K562 (cell line): ENCODE measurements around the gene ERN1. TPM values are rescaled to one million over a fixed set of nuclear protein-coding genes. Genes with fewer than 3 reads are reported as not detected.
A peak's percentile ranks its signal among the peaks of the same experiment; 100 is the strongest.

ENCODE experiments used
- ETV5 ChIP-seq: sonication (generic); formaldehyde crosslinking; IDR thresholded peaks from 2 replicates; pipeline ENCODE4 v1.4.0; 2020; ENCODE audit warnings: low read depth, mild to moderate bottlenecking, missing genetic modification reagents
- FOXP1 ChIP-seq: sonication (generic); formaldehyde crosslinking; IDR thresholded peaks from 2 replicates; pipeline ENCODE4 v1.8.0; 2022; ENCODE audit warnings: mild to moderate bottlenecking, missing genetic modification reagents
- GTF2F1 ChIP-seq: IDR thresholded peaks from 2 replicates; pipeline ENCODE4 v1.6.1; 2011; ENCODE audit warnings: low read depth, low read length, improper control_type of control experiment
- MEF2D ChIP-seq: conservative IDR thresholded peaks from 2 replicates; pipeline ENCODE4 v1.6.1; 2016; ENCODE audit warnings: low read depth, missing genetic modification characterization, missing compliant biosample characterization
- MTA1 ChIP-seq: fragments of 450-650 bp; IDR thresholded peaks from 2 replicates; pipeline ENCODE4 v1.6.1; 2017; ENCODE audit warnings: borderline replicate concordance
- NR2C1 ChIP-seq, 2 experiments: fragments of 450-650 bp; IDR thresholded peaks; 2 replicates each; pipeline ENCODE4 v1.6.1; 2017; ENCODE audit warnings: mild to moderate bottlenecking in 2 of 2, antibody characterized with exemption in 1 of 2, inconsistent platforms in 1 of 2, missing compliant biosample characterization in 1 of 2, missing genetic modification characterization in 1 of 2
- NRF1 ChIP-seq, 2 experiments: fragments of 450-650 bp; IDR thresholded peaks in 1 of 2; conservative IDR thresholded peaks in 1 of 2; 2 replicates each; pipeline ENCODE4 v1.6.1; 2014; ENCODE audit warnings: mild to moderate bottlenecking in 2 of 2
- PYGO2 ChIP-seq: fragments of 450-650 bp; IDR thresholded peaks from 2 replicates; pipeline ENCODE4 v1.6.1; 2016; ENCODE audit warnings: mild to moderate bottlenecking, missing genetic modification characterization, moderate library complexity, missing compliant biosample characterization
- RBM25 ChIP-seq: fragments of 200-400 bp; formaldehyde crosslinking; IDR thresholded peaks from 2 replicates; pipeline ENCODE4 v1.6.1; 2018; ENCODE audit warnings: low read length, low read depth, moderate library complexity; ENCODE audit not compliant: severe bottlenecking
- RCOR1 ChIP-seq, 2 experiments: IDR thresholded peaks; 2 replicates each; pipeline ENCODE4 v1.6.1; 2012; ENCODE audit warnings: low read depth in 2 of 2, low read length in 2 of 2, borderline replicate concordance in 1 of 2, improper control_type of control experiment in 1 of 2
- TCF7 ChIP-seq: sonication (generic); IDR thresholded peaks from 2 replicates; pipeline ENCODE4 v1.6.1; 2016; ENCODE audit warnings: antibody characterized with exemption, borderline replicate concordance
- ZFP1 ChIP-seq: fragments of 450-650 bp; formaldehyde crosslinking; IDR thresholded peaks from 2 replicates; pipeline ENCODE4 v1.4.0; 2020; ENCODE audit warnings: mild to moderate bottlenecking, mixed read lengths
- ZSCAN29 ChIP-seq: fragments of 450-650 bp; IDR thresholded peaks from 2 replicates; pipeline ENCODE4 v1.6.1; 2017
- polyA plus RNA-seq, 8 experiments: library from polyadenylated mRNA; depleted of rRNA in 4 of 8; stranded (reverse) in 5 of 8; unstranded in 3 of 8; fragments of >200 nt; fragmentation: Nextera tagmentation in 2 of 8; fragmentation: Illumina TruSeq in 1 of 8; extraction: Ambion mirVana in 2 of 8; extraction: Trizol in 1 of 8; gene quantifications; 2 replicates each; pipeline versions ENCODE4 v1.2.1 to v1.2.3, GENCODE V29; 2011 to 2014; ENCODE audit warnings: inconsistent platforms in 1 of 8, missing spikeins in 1 of 8
- total RNA-seq, 7 experiments: library from RNA; depleted of rRNA in 6 of 7; stranded (reverse); fragments of >200 nt in 6 of 7; fragmentation: Illumina TruSeq in 2 of 7; extraction: Trizol in 2 of 7; gene quantifications; 2 replicates each; pipeline versions ENCODE4 v1.2.1 to v1.2.3, GENCODE V29; 2011 to 2021; ENCODE audit warnings: low replicate concordance in 1 of 7
- TF ChIP-seq, protein P1 (sequence below): sonication (generic); formaldehyde crosslinking; IDR thresholded peaks from 2 replicates; pipeline ENCODE4 v1.8.0; 2022; ENCODE audit warnings: mild to moderate bottlenecking, missing genetic modification reagents
- TF ChIP-seq, protein P2 (sequence below): fragments of 450-650 bp; formaldehyde crosslinking; IDR thresholded peaks from 2 replicates; pipeline ENCODE4 v1.4.0; 2020; ENCODE audit warnings: mild to moderate bottlenecking, moderate library complexity
- TF ChIP-seq, protein P3 (sequence below): sonication (generic); formaldehyde crosslinking; IDR thresholded peaks from 2 replicates; pipeline ENCODE4 v1.9.0; 2022; ENCODE audit warnings: mild to moderate bottlenecking, missing genetic modification reagents
- TF ChIP-seq, protein P4 (sequence below): fragments of 250-450 bp; sonication (Bioruptor Pico); IDR thresholded peaks from 2 replicates; pipeline ENCODE4 v1.8.0; 2021; ENCODE audit warnings: borderline replicate concordance, mild to moderate bottlenecking, moderate library complexity; ENCODE audit not compliant: poor library complexity, severe bottlenecking
- TF ChIP-seq, protein P5 (sequence below): sonication (generic); formaldehyde crosslinking; IDR thresholded peaks from 2 replicates; pipeline ENCODE4 v1.8.1; 2023; ENCODE audit warnings: missing genetic modification reagents, mild to moderate bottlenecking, borderline replicate concordance

The ERN1 gene
- total and polyA plus RNA-seq, 9 of the 15 experiments (the other 6 are each of a cell fraction or from before 2014, with no cell fraction given), result 2.1 to 22.5 (median 7.3) TPM

DNA sequence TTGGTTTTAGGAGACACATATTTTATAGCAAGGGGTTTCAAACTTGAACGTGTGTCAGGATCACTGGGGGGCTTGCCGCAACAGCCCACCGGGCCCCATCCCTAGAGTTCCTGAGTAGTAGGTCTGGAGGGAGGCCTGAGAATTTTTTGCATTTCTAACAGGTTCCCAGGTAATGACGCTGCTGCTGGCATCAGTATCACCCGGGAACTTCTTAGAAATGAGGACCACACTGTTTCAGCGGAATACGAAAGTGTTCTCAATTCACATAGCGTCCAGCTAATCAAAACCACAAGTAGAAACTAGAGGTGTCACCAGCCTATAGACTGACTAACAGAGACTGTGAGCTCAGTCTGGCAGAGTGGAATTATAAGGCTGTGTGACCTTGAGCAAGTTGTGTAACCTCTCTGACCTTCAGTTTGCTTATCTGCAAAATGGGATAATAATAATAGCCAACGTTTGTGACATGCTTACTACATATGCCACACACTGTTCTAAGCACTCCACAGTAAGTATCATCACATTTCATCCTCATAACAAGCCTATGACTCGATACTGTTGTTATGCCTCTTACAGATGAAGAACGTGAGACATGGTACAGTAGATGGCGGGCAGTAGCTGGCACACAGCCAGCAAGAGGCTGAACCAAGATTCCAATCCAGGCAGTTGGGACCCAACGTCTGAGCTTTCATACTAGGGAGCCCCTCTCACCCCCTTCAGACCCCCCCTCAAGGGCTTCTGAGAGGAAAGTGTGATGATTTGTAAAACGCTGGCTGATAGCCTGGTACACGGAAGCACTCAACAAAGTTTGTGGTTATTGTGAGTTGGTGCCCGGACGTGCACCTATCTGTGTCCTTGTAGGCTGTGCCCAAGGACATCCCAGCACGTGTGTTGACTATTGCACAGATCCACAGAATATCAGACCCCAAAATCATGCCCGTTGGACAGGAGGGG is 104.9 kb downstream of the ERN1 start (continued):
- TF ChIP-seq, protein P1, sequence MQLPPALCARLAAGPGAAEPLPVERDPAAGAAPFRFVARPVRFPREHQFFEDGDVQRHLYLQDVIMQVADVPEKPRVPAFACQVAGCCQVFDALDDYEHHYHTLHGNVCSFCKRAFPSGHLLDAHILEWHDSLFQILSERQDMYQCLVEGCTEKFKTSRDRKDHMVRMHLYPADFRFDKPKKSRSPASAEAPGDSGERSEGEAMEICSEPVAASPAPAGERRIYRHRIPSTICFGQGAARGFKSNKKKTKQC, result 0 out of 2 replicates have a peak, but pooled peaks have one; percentile 37
- TF ChIP-seq NRF1 (conservative IDR thresholded peaks at IDR 0.05 in 1 of 2, IDR thresholded peaks at IDR 0.05 in 1 of 2), result no peak
- TF ChIP-seq, protein P2, sequence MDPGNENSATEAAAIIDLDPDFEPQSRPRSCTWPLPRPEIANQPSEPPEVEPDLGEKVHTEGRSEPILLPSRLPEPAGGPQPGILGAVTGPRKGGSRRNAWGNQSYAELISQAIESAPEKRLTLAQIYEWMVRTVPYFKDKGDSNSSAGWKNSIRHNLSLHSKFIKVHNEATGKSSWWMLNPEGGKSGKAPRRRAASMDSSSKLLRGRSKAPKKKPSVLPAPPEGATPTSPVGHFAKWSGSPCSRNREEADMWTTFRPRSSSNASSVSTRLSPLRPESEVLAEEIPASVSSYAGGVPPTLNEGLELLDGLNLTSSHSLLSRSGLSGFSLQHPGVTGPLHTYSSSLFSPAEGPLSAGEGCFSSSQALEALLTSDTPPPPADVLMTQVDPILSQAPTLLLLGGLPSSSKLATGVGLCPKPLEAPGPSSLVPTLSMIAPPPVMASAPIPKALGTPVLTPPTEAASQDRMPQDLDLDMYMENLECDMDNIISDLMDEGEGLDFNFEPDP (CRISPR knock-in tag), result no peak
- peak; percentile 69 for TF ChIP-seq FOXP1
- no peak for TF ChIP-seq NR2C1 (IDR thresholded peaks at IDR 0.05)
- TF ChIP-seq NR2C1 (tag; IDR thresholded peaks at IDR 0.05), result 0 out of 2 replicates have a peak, but pooled peaks have one; percentile 21
- TF ChIP-seq ZFP1 (CRISPR knock-in tag), result no peak
- no peak for TF ChIP-seq ETV5 (CRISPR knock-in tag)
- TF ChIP-seq, protein P3, sequence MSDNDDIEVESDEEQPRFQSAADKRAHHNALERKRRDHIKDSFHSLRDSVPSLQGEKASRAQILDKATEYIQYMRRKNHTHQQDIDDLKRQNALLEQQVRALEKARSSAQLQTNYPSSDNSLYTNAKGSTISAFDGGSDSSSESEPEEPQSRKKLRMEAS (CRISPR knock-in tag), result peak; percentile 71
- TF ChIP-seq, protein P4, sequence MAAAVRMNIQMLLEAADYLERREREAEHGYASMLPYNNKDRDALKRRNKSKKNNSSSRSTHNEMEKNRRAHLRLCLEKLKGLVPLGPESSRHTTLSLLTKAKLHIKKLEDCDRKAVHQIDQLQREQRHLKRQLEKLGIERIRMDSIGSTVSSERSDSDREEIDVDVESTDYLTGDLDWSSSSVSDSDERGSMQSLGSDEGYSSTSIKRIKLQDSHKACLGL (CRISPR knock-in tag), result no peak
- no peak for TF ChIP-seq TCF7
- TF ChIP-seq RCOR1 (IDR thresholded peaks at IDR 0.05; ENCODE audit: borderline replicate concordance in 1 of 2, low read depth in 2 of 2, low read length in 2 of 2), result peak in 1 of 2 experiments; percentile 79; a peak in 3 of 4 replicates
- TF ChIP-seq, protein P5, sequence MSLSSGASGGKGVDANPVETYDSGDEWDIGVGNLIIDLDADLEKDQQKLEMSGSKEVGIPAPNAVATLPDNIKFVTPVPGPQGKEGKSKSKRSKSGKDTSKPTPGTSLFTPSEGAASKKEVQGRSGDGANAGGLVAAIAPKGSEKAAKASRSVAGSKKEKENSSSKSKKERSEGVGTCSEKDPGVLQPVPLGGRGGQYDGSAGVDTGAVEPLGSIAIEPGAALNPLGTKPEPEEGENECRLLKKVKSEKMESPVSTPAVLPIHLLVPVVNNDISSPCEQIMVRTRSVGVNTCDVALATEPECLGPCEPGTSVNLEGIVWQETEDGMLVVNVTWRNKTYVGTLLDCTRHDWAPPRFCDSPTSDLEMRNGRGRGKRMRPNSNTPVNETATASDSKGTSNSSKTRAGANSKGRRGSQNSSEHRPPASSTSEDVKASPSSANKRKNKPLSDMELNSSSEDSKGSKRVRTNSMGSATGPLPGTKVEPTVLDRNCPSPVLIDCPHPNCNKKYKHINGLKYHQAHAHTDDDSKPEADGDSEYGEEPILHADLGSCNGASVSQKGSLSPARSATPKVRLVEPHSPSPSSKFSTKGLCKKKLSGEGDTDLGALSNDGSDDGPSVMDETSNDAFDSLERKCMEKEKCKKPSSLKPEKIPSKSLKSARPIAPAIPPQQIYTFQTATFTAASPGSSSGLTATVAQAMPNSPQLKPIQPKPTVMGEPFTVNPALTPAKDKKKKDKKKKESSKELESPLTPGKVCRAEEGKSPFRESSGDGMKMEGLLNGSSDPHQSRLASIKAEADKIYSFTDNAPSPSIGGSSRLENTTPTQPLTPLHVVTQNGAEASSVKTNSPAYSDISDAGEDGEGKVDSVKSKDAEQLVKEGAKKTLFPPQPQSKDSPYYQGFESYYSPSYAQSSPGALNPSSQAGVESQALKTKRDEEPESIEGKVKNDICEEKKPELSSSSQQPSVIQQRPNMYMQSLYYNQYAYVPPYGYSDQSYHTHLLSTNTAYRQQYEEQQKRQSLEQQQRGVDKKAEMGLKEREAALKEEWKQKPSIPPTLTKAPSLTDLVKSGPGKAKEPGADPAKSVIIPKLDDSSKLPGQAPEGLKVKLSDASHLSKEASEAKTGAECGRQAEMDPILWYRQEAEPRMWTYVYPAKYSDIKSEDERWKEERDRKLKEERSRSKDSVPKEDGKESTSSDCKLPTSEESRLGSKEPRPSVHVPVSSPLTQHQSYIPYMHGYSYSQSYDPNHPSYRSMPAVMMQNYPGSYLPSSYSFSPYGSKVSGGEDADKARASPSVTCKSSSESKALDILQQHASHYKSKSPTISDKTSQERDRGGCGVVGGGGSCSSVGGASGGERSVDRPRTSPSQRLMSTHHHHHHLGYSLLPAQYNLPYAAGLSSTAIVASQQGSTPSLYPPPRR (CRISPR knock-in tag), result no peak
- no peak for TF ChIP-seq ZSCAN29
- no peak for TF ChIP-seq PYGO2 (tag)
- peak; percentile 93 for TF ChIP-seq RBM25
- no peak for TF ChIP-seq MTA1
- TF ChIP-seq GTF2F1, result no peak
- no peak for TF ChIP-seq MEF2D (tag)
